Measurements from ENCODE around the gene ABLIM2. TPM values are rescaled to one million over a fixed set of nuclear protein-coding genes. Genes with fewer than 3 reads are reported as not detected.

Gene ABLIM2
- polyA plus RNA-seq, 3 donors: 3.2 to 12.3 (median 4.6) TPM

- 51 to 78% (median 64%) methylated on average over 7 of the region's 7 CpGs for WGBS, 3 donors
- H3K27ac ChIP-seq (ENCODE audit: low read depth, low read length): no peak overlapping the region
These were observed 36.8 kb upstream of the ABLIM2 start for GRCh38 chr4:8195431-8195830.

DNA sequence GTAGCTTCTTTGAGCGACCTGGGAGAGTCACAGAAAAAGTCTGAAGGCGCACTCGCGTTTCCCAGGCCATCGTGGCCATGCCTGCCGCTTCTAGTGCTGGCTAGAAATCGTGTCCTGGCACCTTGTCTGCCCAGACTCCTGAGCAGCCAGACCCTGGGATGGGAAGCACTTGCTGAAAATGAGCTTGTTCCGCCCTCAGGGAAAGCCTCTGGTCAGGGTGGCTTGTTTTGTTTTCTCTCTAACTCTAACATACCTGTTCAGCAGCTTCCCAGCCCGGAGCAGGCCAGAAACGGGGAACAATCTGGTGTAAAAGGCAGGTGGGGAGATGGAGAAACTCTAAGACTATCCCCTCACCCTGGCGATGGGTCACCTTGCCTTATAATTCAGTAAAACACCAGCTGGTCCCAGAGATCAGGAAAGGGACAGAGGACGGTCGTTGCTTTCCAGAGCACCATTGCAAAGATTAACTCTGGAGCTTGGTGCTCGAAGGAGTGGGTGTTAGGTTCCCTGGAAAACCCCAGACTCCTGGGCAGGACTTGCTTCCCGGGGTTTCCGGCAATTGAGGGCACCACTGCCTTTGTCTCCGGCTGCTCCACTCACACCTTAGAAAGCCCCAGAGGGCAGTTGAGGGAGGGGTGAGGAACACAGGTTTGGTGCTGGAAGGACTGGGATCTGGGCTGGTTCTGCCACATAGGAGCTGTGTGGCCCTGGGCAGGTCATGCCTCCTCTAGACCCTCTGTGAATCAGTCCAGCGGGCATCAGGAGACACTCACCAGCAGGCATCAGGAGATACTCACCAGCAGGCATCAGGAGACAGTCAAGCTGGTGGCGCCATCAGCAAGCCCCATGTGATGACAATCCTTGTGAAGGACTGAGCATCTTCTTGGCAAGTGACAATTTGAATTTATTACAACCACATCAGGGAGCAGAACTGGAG is 36.0 kb upstream of the ABLIM2 start:
- no peak overlapping the region for H3K27ac ChIP-seq (ENCODE audit: low read depth, low read length)
- 76 to 87% (median 78%) methylated on average over 19 of the region's 19 CpGs for WGBS, 3 donors

GRCh38 chr4:8192748-8193738 is 34.4 kb upstream of the ABLIM2 start:
- no peak overlapping the region for H3K27ac ChIP-seq (ENCODE audit: low read depth, low read length)
- WGBS, 3 donors: 36 to 53% (median 51%) methylated on average over 18 of the region's 18 CpGs

GRCh38 chr4:8191136-8191747 is 32.6 kb upstream of the ABLIM2 start:
- 31 to 80% (median 36%) methylated on average over 23 of the region's 23 CpGs for WGBS, 3 donors
- H3K27ac ChIP-seq (ENCODE audit: low read depth, low read length): peak overlapping the region; percentile 81

GRCh38 chr4:8189551-8190466 is 31.2 kb upstream of the ABLIM2 start:
- H3K27ac ChIP-seq (ENCODE audit: low read depth, low read length): no peak overlapping the region
- 85 to 89% (median 85%) methylated on average over 26 of the region's 26 CpGs for WGBS, 3 donors

DNA sequence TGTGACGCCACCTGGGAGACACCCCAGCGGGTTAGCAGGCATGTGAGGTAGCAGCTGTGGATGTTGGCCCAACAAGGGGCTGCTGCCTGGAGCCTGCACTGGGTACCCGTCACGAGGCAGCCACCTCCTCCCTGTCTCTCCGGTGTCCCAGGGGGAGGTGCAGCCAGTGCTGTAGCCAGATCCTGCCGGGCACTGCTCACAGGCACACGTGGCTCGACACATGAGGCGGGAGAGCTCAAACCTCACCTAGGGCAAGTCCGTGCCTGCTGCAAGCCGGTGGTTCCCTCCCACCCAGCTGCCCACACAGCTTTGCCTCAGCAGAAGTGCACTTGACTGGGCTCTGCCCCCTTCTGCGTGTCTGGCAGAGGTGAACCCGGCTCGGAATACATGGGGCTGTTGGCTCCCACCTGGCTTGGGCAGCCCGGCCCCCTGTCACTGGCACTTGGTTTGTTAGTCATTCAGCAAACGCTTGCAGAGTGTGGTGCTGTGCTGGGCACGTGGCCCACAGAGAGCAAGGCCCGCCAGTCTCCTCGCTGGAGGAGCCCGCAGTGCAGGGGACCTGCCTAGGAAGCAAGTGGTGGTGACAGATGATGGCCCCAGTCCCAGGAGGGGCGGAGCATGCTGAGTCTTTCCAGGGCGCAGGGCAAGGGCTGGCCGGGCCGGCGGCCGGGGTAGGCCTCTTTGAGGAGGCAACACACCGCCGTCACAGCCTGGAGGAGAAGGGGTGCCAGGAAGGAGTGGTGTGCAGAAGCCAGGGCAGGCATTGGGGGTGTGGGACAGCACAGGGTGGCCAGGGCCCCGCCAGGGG is 30.3 kb upstream of the ABLIM2 start:
- H3K27ac ChIP-seq (ENCODE audit: low read depth, low read length): no peak overlapping the region
- 44 to 58% (median 54%) methylated on average over 29 of the region's 29 CpGs for WGBS, 3 donors

DNA sequence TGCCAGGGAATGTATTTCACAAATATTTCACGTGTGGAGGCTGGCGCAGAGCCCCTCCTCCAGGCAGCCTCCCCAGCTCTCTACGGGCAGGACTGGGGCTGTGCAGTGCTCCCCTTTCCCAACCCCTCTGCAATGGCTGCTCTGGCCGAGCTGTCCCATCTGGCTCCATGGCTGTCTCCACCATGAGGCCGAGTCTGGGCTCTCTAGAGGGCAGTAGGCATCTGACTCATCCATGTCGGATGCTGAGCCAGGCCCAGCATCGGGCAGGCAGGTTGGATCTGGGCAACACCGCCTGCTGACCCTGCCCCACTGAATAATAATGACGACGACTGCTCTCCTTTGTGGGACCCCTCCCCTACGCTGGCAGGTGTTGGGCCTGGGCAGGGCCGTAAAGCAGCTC is 29.5 kb upstream of the ABLIM2 start:
- WGBS, 3 donors: 76 to 81% (median 79%) methylated on average over 12 of the region's 12 CpGs
- H3K27ac ChIP-seq (ENCODE audit: low read depth, low read length): no peak overlapping the region

DNA sequence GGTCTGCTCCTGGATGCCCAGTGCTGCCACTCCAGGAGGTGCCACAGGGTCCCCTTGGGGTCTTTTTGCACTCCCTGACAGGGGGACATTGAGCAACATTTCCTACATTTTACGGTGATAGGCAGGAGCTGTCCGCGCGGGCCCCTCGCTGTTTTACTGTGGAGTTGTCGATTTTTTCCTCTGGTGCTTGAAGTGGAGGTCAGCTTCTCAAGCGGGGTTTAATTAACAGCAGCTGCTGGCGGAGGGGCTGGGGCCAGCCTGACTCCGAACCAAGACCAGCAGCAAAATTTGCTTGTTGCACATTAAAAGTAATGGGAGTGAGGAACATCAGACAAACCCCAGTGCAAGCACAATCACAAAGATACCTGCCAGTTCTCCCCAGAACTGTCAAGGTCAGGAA is 27.3 kb upstream of the ABLIM2 start:
- no peak overlapping the region for H3K27ac ChIP-seq (ENCODE audit: low read depth, low read length)
- WGBS, 3 donors: 63 to 79% (median 75%) methylated on average over 9 of the region's 9 CpGs

GRCh38 chr4:8185295-8185694 is 26.7 kb upstream of the ABLIM2 start:
- H3K27ac ChIP-seq (ENCODE audit: low read depth, low read length): no peak overlapping the region
- 62 to 85% (median 77%) methylated on average over 9 of the region's 9 CpGs for WGBS, 3 donors

DNA sequence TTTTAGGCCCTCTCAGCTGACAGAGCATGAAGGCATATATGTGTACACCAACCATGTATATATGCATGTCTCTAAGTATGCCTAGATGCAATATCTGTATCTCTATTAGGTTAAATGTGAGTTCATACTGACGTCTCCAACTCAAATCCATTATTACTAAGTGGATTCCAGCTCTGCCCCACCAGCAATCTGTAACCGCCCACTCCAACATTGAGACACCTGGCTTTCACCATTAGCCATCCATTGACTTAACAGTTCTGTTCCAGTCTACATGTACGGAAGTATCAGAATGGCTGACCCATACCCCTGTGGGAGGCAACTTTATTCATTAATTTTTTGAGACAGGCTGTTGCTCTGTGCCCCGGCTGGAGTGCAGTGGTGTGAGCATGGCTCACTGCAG is 25.4 kb upstream of the ABLIM2 start:
- H3K27ac ChIP-seq (ENCODE audit: low read depth, low read length): no peak overlapping the region

GRCh38 chr4:8182858-8183725 is 24.5 kb upstream of the ABLIM2 start:
- whole genome bisulfite sequencing, 3 donors: 55 to 68% (median 60%) methylated on average over 23 to 25 of the region's 25 CpGs
- H3K27ac ChIP-seq (ENCODE audit: low read depth, low read length): no peak overlapping the region

More for the DNA sequence above, 25.4 kb upstream of the ABLIM2 start:
- WGBS, 3 donors: 83 to 90% (median 86%) methylated on average over 4 of the region's 4 CpGs

GRCh38 chr4:8182294-8182693 is 23.7 kb upstream of the ABLIM2 start:
- 78 to 88% (median 86%) methylated on average over 11 of the region's 11 CpGs for WGBS, 3 donors
- no peak overlapping the region for H3K27ac ChIP-seq (ENCODE audit: low read depth, low read length)

- no peak overlapping the region for H3K27ac ChIP-seq (ENCODE audit: low read depth, low read length)
- WGBS, 3 donors: 35 to 70% (median 69%) methylated on average over 7 of the region's 7 CpGs
These were observed 23.2 kb upstream of the ABLIM2 start for GRCh38 chr4:8181844-8182243.

DNA sequence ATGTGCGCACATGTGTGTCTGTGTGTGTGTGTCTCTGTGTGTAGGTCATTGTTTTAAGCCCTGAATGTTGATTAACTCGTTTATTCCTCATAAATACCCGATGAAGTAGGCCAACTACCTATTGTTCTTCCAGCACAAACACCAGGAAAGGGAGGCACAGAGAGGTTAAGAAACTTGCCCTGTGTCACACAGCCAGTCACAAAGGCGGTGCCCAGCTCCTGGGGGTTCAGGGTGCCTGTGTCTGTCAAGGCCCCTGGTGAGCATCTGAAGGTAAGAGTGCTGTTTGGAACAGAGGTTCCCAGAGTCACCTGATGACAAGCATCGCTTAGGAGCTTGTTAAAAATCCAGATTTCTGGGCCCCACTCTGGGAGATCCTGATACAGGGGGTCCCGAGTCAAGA is 22.5 kb upstream of the ABLIM2 start:
- H3K27ac ChIP-seq (ENCODE audit: low read depth, low read length): no peak overlapping the region
- WGBS, 3 donors: 87 to 94% (median 91%) methylated on average over 6 of the region's 6 CpGs

DNA sequence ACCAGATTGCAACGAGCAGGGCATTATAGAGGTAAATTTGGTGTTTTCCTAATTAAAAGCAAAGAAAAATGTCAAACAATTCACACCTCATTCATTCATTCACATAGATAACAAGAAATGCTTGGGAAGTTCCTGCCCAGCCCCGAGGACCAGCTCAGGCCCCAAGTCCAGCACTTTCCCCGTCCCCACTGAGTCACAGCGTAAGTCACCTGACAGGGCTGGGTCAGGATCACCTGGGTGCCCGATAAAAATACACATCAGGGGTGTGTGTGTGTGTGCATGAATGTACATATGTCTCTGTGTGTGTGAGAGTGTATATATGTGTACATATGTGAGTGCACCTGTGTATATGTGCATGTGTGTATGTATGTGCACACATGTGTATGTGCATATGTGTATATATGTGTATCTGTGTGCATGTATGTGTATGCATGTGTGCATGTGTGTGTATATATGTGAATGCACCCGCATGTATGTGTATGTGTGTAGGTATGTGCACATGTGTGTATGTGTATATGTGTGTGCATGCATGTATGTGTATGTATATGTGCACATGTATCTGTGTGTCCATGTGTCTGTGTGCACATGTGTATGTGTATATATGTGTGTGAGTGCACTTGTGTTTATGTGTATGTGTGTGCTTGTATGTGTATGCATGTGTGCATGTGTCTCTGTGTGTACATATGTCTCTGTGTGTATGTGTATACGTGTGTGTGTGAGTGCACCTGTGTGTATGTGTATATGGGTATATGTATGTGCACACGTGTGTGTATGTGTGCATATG is 21.9 kb upstream of the ABLIM2 start:
- H3K27ac ChIP-seq (ENCODE audit: low read depth, low read length): no peak overlapping the region

More for the DNA sequence above, 21.9 kb upstream of the ABLIM2 start:
- WGBS, 3 donors: 78 to 87% (median 81%) methylated on average over 8 of the region's 8 CpGs

Measured in adipose tissue (tissue), 3 donors.